Smooth muscle cell (in vitro differentiated cells): ENCODE results near the gene FOXE1. TPM values are rescaled to one million over a fixed set of nuclear protein-coding genes. Genes with fewer than 3 reads are reported as not detected.

Experiments used
- DNase-seq: peaks from one replicate; lab custom pipeline; 2025; ENCODE audit not compliant: unreplicated experiment; lab: John Stamatoyannopoulos, UW
- H2AFZ ChIP-seq: fragments of 200-600 bp; sonication (generic); 2 replicates; pipeline ENCODE4 v1.6.0; 2016; ENCODE audit warnings: antibody characterized with exemption, low read depth, mild to moderate bottlenecking
- H3F3A ChIP-seq: fragments of 200-600 bp; sonication (generic); 2 replicates; pipeline ENCODE4 v1.6.0; 2017; ENCODE audit warnings: antibody characterized with exemption, low read depth
- H3K27ac ChIP-seq: fragments of 200-600 bp; sonication (generic); 2 replicates; pipeline ENCODE4 v1.5.1; 2016; ENCODE audit warnings: low read depth, mild to moderate bottlenecking
- H3K27me3 ChIP-seq: fragments of 200-600 bp; sonication (generic); 2 replicates; pipeline ENCODE4 v1.6.1; 2016; ENCODE audit warnings: low read depth, mild to moderate bottlenecking
- H3K36me3 ChIP-seq: fragments of 200-600 bp; sonication (generic); 2 replicates; pipeline ENCODE4 v1.5.1; 2016; ENCODE audit warnings: low read depth
- H3K4me1 ChIP-seq: fragments of 200-600 bp; sonication (generic); 2 replicates; pipeline ENCODE4 v1.5.1; 2016; ENCODE audit warnings: low read depth
- H3K4me2 ChIP-seq: fragments of 200-600 bp; sonication (generic); 2 replicates; pipeline ENCODE4 v1.6.0; 2016; ENCODE audit warnings: mild to moderate bottlenecking
- H3K4me3 ChIP-seq: fragments of 200-600 bp; sonication (generic); 2 replicates; pipeline ENCODE4 v1.5.1; 2016; ENCODE audit warnings: mild to moderate bottlenecking
- H3K79me2 ChIP-seq: fragments of 200-600 bp; sonication (generic); 2 replicates; pipeline ENCODE4 v1.6.0; 2016; ENCODE audit warnings: low read depth, mild to moderate bottlenecking
- H3K9ac ChIP-seq: fragments of 200-600 bp; sonication (generic); 2 replicates; pipeline ENCODE4 v1.6.0; 2016; ENCODE audit warnings: low read depth
- H3K9me3 ChIP-seq: fragments of 200-600 bp; sonication (generic); replicated peaks from 2 replicates; pipeline ENCODE4 v1.5.1; 2016; ENCODE audit warnings: low read depth
- H4K20me1 ChIP-seq: fragments of 200-600 bp; sonication (generic); 2 replicates; pipeline ENCODE4 v1.6.0; 2016; ENCODE audit warnings: low read depth
- CTCF ChIP-seq: fragments of 200-600 bp; sonication (generic); IDR thresholded peaks from 2 replicates; pipeline ENCODE4 v1.5.1; 2017; ENCODE audit warnings: borderline replicate concordance, mild to moderate bottlenecking, antibody characterized with exemption; ENCODE audit not compliant: insufficient read depth, poor library complexity, severe bottlenecking
- WGBS: methylation state at CpG from one replicate; pipeline ENCODE4 v1.1.7; 2016; ENCODE audit warnings: low lambda C conversion rate; 5-methylcytosine and 5-hydroxymethylcytosine counted together
- polyA plus RNA-seq: library from polyadenylated mRNA; unstranded; fragments of >200 nt; fragmentation: Nextera tagmentation; extraction: Ambion mirVana; gene quantifications from 2 replicates; pipeline ENCODE4 v1.2.1, GENCODE V29; 2016
- total RNA-seq: library from RNA; depleted of rRNA; stranded (reverse); fragments of >200 nt; gene quantifications from 2 replicates; pipeline ENCODE4 v1.2.3, GENCODE V29; 2014

Gene FOXE1
- total and polyA plus RNA-seq, 2 experiments from 2014 or later = not detected

GRCh38 chr9:97905228-97905627, 52.2 kb downstream of the FOXE1 start:
- Histone ChIP-seq H3K79me2 (no peaks in the 10 kb centered on the region), H2AFZ (no peak overlapping the region), H3K36me3 (no peaks in the 10 kb centered on the region), H3K9me3 (no peaks in the 10 kb centered on the region), H4K20me1 (peaks cover 12% of the 10 kb centered on the region), H3K9ac (no peak overlapping the region), H3K27ac (no peak overlapping the region), H3K4me3 (no peak overlapping the region), H3K4me1 (no peaks in the 10 kb centered on the region), H3F3A (no peaks in the 10 kb centered on the region), H3K4me2 (no peak overlapping the region), H3K27me3 (no peaks in the 10 kb centered on the region)
- 95% methylated on average over 2 of the region's 2 CpGs for WGBS
- TF ChIP-seq CTCF = no peak
- DNase-seq = no peak

Other genes starting within 250 kb of the FOXE1 start
- 22.6 and 23.5 TPM in 2 replicates for gene TSTD2, start 219.9 kb upstream of the FOXE1 start, total RNA-seq
- gene TSTD2, start 219.9 kb upstream of the FOXE1 start, polyA plus RNA-seq = 8.5 and 9.3 TPM in 2 replicates
- 29.5 and 33.4 TPM in 2 replicates for gene NCBP1, start 219.4 kb upstream of the FOXE1 start, total RNA-seq
- gene NCBP1, start 219.4 kb upstream of the FOXE1 start, polyA plus RNA-seq = 21.2 and 22.7 TPM in 2 replicates
- 6.5 and 7.5 TPM in 2 replicates for gene XPA, start 155.9 kb upstream of the FOXE1 start, total RNA-seq
- 9.7 and 14.0 TPM in 2 replicates for gene XPA, start 155.9 kb upstream of the FOXE1 start, polyA plus RNA-seq
- 8.1 and 17.9 TPM in 2 replicates for gene TRMO, start 69.3 kb downstream of the FOXE1 start, total RNA-seq
- 5.5 and 5.8 TPM in 2 replicates for gene TRMO, start 69.3 kb downstream of the FOXE1 start, polyA plus RNA-seq
- not detected in 2 replicates for gene HEMGN, start 84.9 kb downstream of the FOXE1 start, total RNA-seq
- gene HEMGN, start 84.9 kb downstream of the FOXE1 start, polyA plus RNA-seq = not detected in 2 replicates
- gene ANP32B, start 130.1 kb downstream of the FOXE1 start, total RNA-seq = 11.9 and 21.3 TPM in 2 replicates
- gene ANP32B, start 130.1 kb downstream of the FOXE1 start, polyA plus RNA-seq = 52.4 and 69.8 TPM in 2 replicates
- gene NANS, start 203.5 kb downstream of the FOXE1 start, total RNA-seq = 59.4 and 73.6 TPM in 2 replicates
- 106 and 117 TPM in 2 replicates for gene NANS, start 203.5 kb downstream of the FOXE1 start, polyA plus RNA-seq